Muscle layer of duodenum (tissue), 2 donors: ENCODE results near the gene CBX5.
A peak's percentile ranks its signal among the peaks of the same experiment; 100 is the strongest.
"Not testable (repeated sequence)": the region's sequence is repeated elsewhere in the genome, so short reads cannot be mapped to it uniquely, and the experiment has no call there.

Experiments used
- H3K27ac ChIP-seq: one replicate; pipeline ENCODE4 v1.7.0; 2013; ENCODE audit warnings: mild to moderate bottlenecking, low read length
- H3K27me3 ChIP-seq: one replicate; pipeline ENCODE4 v1.7.0; 2013; ENCODE audit warnings: low read depth, mild to moderate bottlenecking, control low read depth, low read length
- H3K36me3 ChIP-seq, 2 donors: one replicate each; pipeline ENCODE4 v1.7.0; 2013; ENCODE audit warnings: low read length in 2 of 2, control low read depth in 1 of 2, mild to moderate bottlenecking in 1 of 2; ENCODE audit not compliant: insufficient read depth in 2 of 2, control insufficient read depth in 1 of 2
- H3K4me1 ChIP-seq, 2 donors: one replicate each; pipeline ENCODE4 v1.7.0; 2013; ENCODE audit warnings: low read length in 2 of 2, mild to moderate bottlenecking in 2 of 2, control low read depth in 1 of 2, moderate library complexity in 1 of 2; ENCODE audit not compliant: insufficient read depth in 2 of 2, control insufficient read depth in 1 of 2
- H3K4me3 ChIP-seq, 2 donors: one replicate each; pipeline ENCODE4 v1.7.0; 2013; ENCODE audit warnings: low read length in 2 of 2, low read depth in 1 of 2, mild to moderate bottlenecking in 1 of 2
- H3K9me3 ChIP-seq, 2 donors: one replicate each; pipeline ENCODE4 v1.7.0; 2013; ENCODE audit warnings: low read length in 2 of 2, control low read depth in 1 of 2, mild to moderate bottlenecking in 1 of 2; ENCODE audit not compliant: control insufficient read depth in 1 of 2
- donor health status: healthy.

Gene CBX5

DNA sequence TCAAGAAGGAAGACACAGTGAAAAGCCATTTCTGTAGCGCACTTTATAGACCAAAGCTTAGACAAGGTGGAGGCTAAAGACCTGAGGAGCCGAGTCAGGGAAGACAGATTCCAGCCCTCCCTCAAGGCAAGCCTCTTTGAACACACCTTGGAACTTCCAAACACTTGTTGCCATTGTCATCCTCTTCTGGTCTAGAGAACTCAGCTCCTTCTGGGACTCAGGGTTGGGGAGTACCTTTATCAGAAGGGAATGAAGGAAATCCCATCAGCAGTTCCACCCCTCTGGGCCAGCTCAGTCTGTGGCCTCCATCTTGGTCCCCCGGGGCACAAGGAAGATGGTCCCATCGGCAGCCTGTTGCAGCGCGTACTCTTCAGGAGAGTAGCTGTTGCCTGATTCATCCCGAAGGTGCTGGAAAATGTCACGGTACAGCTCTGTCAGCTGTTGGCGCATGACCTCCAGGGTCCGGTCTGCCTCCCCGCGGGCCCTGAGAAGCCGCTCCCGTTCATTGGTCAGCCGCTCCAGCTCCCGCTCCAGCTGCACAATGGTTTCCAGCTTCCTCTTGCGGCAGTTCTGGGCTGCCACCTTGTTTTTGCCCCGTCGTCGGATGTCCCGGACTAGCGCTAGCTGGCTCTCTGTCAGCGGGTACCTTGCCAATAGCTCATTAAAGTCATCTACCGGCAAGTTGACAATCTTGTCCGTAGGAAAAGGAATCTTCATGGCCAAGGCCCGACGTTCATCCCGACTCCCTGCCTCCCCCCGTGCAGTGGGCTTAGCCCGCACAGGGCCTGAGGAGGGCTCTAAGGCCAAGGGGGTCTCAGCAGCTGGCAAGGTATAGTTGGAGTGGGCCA, 12.4 kb upstream of the CBX5 start:
- H3K27ac ChIP-seq = no peak overlapping the region
- H3K4me3 ChIP-seq = no peak overlapping the region
- H3K27me3 ChIP-seq = no peaks in the 10 kb centered on the region
- peaks cover 10 to 13% of the 10 kb centered on the region in 2 donors for H3K36me3 ChIP-seq
- no peaks in the 10 kb centered on the region for H3K4me1 ChIP-seq
- no peaks in the 10 kb centered on the region for H3K9me3 ChIP-seq

DNA sequence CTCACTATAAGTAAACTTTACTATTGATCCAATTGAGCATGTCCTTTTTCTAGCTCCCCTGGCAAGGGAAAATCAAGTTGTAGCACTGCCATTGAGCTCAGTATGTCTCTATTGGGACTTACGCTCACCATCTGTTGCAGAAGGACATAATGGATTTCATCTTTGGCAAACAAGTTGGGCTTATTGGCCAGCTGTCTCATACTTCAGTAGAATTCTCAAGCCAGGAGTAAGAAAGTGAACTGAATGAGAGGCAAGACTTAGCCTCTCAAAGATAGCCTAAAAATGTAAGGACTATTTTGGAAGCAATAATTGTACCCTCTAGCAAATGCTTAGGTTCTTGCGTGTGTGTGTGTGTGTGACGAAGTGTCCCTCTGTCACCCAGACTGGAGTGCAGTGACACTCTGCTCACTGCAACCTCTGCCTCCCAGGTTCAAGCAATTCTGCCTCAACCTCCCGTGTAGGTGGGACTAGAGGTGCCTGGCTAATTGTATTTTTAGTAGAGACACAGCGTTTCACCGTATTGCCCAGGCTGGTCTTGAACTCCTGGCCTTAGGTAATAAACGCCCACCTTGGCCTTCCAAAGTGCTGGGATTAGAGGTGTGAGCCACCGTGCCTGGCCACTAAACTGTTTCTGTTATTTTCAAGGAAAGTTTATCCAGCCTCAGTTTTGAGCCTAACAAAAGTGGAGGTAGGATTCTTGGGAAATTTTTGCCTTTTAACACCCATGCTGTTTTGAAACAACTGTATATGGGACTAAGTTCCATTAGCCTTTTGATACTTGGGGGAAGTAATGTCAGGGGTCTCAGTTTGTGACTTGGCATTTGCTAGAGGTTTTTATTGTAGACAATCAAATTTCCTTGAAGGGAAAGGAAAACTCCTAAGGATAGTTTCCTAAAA, 7.6 kb upstream of the CBX5 start:
- Histone ChIP-seq H3K27ac (no peak overlapping the region), H3K36me3 (peaks cover 53 to 55% of the 10 kb centered on the region in 2 donors), H3K4me3 (no peak overlapping the region), H3K9me3 (no peaks in the 10 kb centered on the region), H3K4me1 (peaks cover 22 to 43% of the 10 kb centered on the region in 2 donors), H3K27me3 (no peaks in the 10 kb centered on the region)

DNA sequence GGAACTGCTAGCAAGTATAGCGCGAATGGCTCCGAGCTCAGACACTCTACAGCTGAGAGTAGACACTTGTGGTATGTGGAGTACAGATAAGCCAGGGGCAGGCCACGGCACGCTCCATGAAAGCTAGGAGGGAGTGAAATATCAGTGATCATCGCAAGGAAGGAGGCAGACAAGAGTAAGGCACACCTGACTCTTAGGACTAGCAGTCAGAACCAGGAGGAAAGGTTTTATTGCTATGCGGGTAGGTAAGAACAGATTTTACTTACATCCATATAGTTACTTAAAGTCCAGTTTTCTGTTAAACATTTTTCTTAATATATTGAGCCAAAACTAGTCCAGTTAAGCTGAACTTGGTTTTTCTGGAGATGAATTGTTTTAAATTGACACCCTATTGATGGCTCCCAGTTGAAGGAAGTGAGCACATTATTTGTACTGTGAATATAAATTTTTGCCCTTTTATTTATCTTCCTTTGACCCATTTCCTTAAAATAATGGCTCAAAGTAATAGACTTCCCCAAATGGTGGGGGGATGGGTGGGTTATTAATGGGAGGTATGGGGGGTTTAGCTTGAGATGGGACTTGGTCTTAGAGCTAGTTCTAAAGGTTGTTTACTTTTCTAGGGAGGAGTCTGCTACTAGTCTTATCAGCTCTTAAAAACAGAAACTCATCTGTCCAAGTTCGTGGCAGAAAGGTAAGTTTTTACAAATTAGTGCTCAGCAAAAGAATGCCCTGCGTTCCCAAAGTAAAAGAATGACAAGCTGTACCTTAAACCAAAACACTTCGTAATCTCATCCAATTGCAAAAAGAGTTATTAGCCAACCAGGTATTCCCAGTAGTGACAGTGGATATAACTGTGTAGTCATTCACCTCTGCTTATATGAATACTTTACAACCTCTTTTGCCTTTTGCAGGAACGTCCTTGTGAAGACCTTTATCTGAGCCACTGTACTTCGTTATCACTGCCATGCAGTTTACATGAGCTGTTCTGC, 6.4 kb upstream of the CBX5 start:
- no peaks in the 10 kb centered on the region for H3K27me3 ChIP-seq
- H3K4me3 ChIP-seq = peak overlapping the region in 1 of 2 donors; percentile 17
- no peaks in the 10 kb centered on the region for H3K9me3 ChIP-seq
- H3K27ac ChIP-seq = no peak overlapping the region
- H3K36me3 ChIP-seq = peaks cover 63 to 66% of the 10 kb centered on the region in 2 donors
- H3K4me1 ChIP-seq = peaks cover 22 to 54% of the 10 kb centered on the region in 2 donors

DNA sequence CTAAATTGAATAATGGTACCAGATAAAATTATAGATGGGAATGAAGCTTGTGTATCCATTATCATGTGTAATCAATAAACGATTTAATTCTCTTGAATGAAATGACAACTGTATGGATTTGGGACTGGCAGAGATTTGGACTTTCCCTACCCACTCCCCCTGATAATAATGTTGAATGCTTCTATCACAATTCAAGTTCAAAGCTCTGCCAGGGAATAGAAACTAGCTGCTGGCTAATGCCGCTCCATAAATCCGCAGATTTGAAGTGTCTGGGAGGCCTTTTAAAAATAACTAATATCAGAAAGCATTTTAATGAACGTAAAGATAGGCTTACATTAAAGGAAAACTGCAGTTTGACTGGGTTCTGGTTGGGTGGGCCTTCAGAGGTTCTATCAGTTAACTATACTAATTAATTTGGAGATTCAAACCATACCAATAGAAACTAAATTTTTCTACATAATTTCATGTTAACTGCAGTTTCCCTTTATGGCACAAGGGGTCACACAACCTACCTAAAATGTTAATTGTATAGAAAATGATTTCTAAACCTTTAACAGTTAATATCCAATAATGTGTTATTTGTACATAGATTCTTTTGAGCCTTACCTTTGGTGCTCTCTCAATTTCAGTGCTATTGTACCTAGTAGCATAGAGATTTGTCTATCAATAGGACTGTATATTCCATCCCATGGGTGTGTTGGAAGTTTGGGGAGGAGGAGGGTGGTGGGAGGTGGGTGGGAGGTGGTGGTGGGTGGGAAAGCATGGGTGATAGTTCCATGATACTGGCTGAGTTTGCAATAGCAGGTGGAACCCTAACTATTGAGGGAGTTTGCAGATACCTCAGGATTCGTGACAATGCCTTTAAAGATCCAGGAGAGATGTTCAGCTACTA, 5.5 kb upstream of the CBX5 start:
- peaks cover 22 to 55% of the 10 kb centered on the region in 2 donors for H3K4me1 ChIP-seq
- no peaks in the 10 kb centered on the region for H3K27me3 ChIP-seq
- peak overlapping the region; percentile 36 for H3K27ac ChIP-seq
- H3K9me3 ChIP-seq = no peaks in the 10 kb centered on the region
- peaks cover 63 to 66% of the 10 kb centered on the region in 2 donors for H3K36me3 ChIP-seq
- peak overlapping the region in 1 of 2 donors; percentile 17 for H3K4me3 ChIP-seq

DNA sequence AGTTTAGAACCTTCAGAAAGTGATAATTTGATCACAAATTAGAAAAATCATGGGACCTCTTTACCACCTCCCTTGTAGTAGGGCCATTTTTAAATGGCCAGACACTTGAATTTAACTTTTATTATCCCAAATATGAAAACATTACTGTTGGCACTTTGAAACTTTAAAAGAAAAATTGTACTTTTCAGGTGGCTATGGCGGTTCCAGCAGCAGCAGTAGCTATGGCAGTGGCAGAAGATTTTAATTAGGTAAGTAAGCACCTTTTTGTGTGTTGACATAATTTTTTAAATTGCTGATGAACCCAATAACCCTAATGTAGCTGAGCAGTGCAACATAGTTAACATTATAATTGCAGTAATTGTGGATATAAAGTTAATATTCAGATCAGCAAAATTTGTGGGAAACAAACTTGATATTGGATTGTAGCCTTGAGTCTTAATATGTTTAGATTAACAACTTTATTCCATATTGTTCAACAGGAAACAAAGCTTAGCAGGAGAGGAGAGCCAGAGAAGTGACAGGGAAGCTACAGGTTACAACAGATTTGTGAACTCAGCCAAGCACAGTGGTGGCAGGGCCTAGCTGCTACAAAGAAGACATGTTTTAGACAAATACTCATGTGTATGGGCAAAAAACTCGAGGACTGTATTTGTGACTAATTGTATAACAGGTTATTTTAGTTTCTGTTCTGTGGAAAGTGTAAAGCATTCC, 4.3 kb upstream of the CBX5 start:
- Histone ChIP-seq H3K4me3 (peak overlapping the region; percentile 43 to 94), H3K4me1 (peaks cover 22 to 55% of the 10 kb centered on the region in 2 donors)
- H3K27ac ChIP-seq = not testable (repeated sequence)

DNA sequence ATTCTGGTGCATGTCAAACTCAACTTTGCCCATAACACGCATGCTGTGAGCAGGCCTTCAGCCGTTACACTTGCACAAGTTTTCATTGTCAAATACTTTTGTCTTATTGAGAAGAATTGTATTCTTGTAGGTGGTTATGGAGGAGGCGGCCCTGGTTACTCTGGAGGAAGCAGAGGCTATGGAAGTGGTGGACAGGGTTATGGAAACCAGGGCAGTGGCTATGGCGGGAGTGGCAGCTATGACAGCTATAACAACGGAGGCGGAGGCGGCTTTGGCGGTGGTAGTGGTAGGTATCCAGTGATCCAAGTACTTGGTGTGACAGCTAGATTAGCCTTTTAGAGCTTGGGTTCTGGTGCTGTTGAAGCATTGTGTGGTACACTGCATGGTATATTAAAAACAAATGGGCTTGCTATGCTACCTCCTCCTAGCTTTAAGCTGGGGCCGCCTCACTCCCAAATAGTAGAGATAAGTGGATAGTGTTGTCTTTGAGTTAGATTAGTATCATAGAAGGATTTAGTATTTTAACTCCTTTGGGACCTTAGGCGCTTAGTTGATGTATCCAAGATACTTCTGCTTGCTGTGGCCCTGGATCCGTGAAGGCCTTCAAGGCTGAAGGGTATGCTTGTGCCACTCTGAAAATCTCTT, 3.1 kb upstream of the CBX5 start:
- peak overlapping the region; percentile 43 to 94 for H3K4me3 ChIP-seq
- no peaks in the 10 kb centered on the region for H3K27me3 ChIP-seq
- H3K9me3 ChIP-seq = no peaks in the 10 kb centered on the region
- H3K4me1 ChIP-seq = peaks cover 28 to 63% of the 10 kb centered on the region in 2 donors
- H3K36me3 ChIP-seq = peaks cover 61 to 71% of the 10 kb centered on the region in 2 donors
- peak overlapping the region; percentile 56 for H3K27ac ChIP-seq

More for the DNA sequence above, 4.3 kb upstream of the CBX5 start:
- peaks cover 63 to 66% of the 10 kb centered on the region in 2 donors for H3K36me3 ChIP-seq
- H3K9me3 ChIP-seq, H3K27me3 ChIP-seq: not testable (repeated sequence)

DNA sequence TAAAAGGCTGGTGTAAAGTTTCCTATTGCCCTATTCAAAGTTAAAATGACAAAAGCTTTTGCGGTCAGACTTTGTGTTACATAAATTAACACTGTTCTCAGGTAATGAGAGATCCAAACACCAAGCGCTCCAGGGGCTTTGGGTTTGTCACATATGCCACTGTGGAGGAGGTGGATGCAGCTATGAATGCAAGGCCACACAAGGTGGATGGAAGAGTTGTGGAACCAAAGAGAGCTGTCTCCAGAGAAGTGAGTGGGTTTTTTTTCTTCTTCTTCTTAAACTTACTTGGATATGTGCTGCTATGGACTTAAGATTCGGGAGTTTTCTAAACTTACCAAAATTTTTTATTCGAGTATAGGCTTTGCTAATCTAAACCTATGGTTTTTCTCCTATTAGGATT, 1.8 kb upstream of the CBX5 start:
- not testable (repeated sequence) for H3K9me3 ChIP-seq, H3K27me3 ChIP-seq
- H3K36me3 ChIP-seq = peaks cover 47 to 58% of the 10 kb centered on the region in 2 donors
- peak overlapping the region; percentile 98 for H3K27ac ChIP-seq
- H3K4me1 ChIP-seq = peaks cover 34 to 67% of the 10 kb centered on the region in 2 donors
- peak overlapping the region; percentile 74 to 94 for H3K4me3 ChIP-seq

DNA sequence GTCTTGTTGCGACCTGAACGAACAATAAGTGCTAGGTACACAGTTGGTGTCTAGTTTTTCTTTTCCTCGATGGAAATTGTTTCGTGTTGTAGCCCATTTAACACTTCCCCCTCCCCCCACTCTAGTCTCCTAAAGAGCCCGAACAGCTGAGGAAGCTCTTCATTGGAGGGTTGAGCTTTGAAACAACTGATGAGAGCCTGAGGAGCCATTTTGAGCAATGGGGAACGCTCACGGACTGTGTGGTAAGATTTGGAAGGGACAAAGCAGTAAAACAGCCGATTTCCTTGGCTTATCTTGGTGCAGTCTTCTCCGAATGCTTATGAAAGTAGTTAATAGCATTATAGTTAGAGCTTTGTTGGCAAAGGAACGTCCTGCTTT, 1.3 kb upstream of the CBX5 start:
- not testable (repeated sequence) for H3K27me3 ChIP-seq, H3K9me3 ChIP-seq
- peak overlapping the region; percentile 98 for H3K27ac ChIP-seq
- peaks cover 34 to 62% of the 10 kb centered on the region in 2 donors for H3K4me1 ChIP-seq
- H3K36me3 ChIP-seq = peaks cover 43 to 54% of the 10 kb centered on the region in 2 donors
- H3K4me3 ChIP-seq = peak overlapping the region; percentile 74 to 94

DNA sequence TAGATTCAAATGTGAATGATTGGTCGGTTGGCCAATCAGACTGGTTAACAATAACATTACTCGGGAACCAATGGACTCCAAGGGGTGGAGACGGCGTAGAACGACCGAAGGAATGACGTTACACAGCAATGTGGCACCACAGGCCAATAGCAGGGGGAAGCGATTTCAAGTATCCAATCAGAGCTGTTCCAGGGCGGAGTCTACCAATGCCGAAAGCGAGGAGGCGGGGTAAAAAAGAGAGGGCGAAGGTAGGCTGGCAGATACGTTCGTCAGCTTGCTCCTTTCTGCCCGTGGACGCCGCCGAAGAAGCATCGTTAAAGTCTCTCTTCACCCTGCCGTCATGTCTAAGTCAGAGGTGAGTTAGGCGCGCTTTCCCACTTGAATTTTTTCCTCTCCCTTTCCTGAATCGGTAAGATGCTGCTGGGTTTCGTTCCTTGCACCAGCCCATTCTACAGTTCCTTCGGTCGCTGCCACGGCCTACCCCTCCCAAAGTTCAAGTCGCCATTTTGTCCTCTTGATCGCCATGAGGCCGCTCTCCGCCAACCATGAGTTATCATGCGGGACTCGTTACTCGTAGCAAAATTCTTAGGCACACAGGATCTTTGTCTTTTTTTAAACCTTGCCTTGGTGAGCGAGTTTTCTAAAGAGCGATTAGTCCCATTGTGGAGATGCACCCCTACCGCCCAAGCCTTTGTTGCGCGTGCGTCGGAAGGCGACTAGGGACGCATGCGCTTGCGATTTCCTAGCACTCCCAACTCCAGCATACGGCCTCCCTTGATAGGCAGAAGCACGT, 742 bp upstream of the CBX5 start, which contains the start of gene HNRNPA1:
HNRNPA1 (plus strand) TSS at position 259 of the 793 bp plus-strand sequence; CDS start at position 341, 82 bp downstream.
- Histone ChIP-seq H3K4me3 (peak within 1 kb of the TSS; percentile 74 to 94), H3K4me1 (peaks cover 33 to 56% of the 10 kb centered on the region in 2 donors)

More for the DNA sequence above, 742 bp upstream of the CBX5 start, which contains the start of gene HNRNPA1:
- Histone ChIP-seq H3K27ac (peak within 1 kb of the TSS; percentile 98), H3K27me3 (no peaks in the 10 kb centered on the region), H3K9me3 (no peaks in the 10 kb centered on the region), H3K36me3 (peaks cover 37 to 48% of the 10 kb centered on the region in 2 donors)
